ENCODE measurements around the gene CCDC196. TPM values are rescaled to one million over a fixed set of nuclear protein-coding genes. Genes with fewer than 3 reads are reported as not detected.

The CCDC196 gene
- total RNA-seq, 1 experiment from 2014 or later = not detected

DNA sequence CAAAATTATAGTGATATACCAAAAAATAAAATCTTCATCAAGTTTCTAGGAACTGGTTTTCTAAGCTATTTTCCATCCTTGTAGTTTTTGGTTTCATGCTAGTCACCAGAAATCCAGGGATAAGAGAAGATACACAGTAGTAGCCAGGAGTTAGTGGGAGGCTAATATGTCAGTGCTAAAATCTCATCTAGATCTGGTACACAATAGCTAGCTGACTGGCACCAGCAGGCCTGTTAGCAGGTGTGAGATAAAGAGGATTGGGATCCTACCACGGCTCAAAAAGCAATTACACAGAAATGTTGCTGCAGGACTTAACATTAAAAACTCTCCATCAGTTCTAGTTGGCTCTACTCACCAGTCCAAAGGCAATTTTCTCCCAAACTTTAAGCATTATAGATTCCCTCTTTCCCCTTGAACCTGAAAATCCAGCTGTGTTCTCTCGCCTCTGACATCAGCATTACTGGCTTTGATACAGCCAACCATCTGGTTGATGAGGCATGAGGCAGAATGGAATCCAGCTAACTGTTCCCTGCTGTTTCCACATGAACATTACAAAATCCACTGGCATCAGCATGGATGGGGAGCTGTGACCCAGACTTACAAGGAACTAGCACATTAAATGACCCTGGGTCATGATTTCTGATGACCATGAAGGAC lies 41.8 kb upstream of the CCDC196 start (continued):
- TF ChIP-seq CTCF (IDR thresholded peaks at IDR 0.05 in 2 of 3, conservative IDR thresholded peaks at IDR 0.05 in 1 of 3; ENCODE audit: borderline replicate concordance in 1 of 3, insufficient read depth in 1 of 3, low read depth in 2 of 3, low read length in 2 of 3) (no peak), EGR1 (IDR thresholded peaks at IDR 0.05; ENCODE audit: low read depth) (no peak), POLR2AphosphoS5 (IDR thresholded peaks at IDR 0.05; ENCODE audit: low read depth, low read length) (no peak), YY1 (IDR thresholded peaks at IDR 0.05; ENCODE audit: extremely low read depth, insufficient replicate concordance, low read depth, low read length) (no peak)
- TF ChIP-seq, protein P1, sequence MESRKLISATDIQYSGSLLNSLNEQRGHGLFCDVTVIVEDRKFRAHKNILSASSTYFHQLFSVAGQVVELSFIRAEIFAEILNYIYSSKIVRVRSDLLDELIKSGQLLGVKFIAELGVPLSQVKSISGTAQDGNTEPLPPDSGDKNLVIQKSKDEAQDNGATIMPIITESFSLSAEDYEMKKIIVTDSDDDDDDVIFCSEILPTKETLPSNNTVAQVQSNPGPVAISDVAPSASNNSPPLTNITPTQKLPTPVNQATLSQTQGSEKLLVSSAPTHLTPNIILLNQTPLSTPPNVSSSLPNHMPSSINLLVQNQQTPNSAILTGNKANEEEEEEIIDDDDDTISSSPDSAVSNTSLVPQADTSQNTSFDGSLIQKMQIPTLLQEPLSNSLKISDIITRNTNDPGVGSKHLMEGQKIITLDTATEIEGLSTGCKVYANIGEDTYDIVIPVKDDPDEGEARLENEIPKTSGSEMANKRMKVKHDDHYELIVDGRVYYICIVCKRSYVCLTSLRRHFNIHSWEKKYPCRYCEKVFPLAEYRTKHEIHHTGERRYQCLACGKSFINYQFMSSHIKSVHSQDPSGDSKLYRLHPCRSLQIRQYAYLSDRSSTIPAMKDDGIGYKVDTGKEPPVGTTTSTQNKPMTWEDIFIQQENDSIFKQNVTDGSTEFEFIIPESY (IDR thresholded peaks at IDR 0.05; ENCODE audit: extremely low read depth, insufficient replicate concordance, low read length) = no peak

- RAD21 ChIA-PET (ENCODE audit: low non-redundant PET in 1 of 2, low total read pairs in 2 of 2, uncharacterized antibody in 2 of 2, unreplicated experiment in 2 of 2) = no interaction called here
- no peaks in the 10 kb centered on the region for H4K20me1 ChIP-seq (ENCODE audit: insufficient read depth)
- POLR2A ChIA-PET = no interaction called here
- H3K9ac ChIP-seq (ENCODE audit: low read length) = no peak overlapping the region
- no peak overlapping the region for H2AFZ ChIP-seq (ENCODE audit: low read depth, low read length, poor library complexity, severe bottlenecking)
- no peaks in the 10 kb centered on the region for H3K79me2 ChIP-seq (ENCODE audit: insufficient read depth, low read length)
- CTCF ChIA-PET = no interaction called here
- H3K4me1 ChIP-seq (ENCODE audit: control insufficient read depth in 1 of 2, insufficient read depth in 2 of 2, low read length in 2 of 2) = no peaks in the 10 kb centered on the region
- BruUV-seq (replicated peaks) = no TSS peak
- intact Hi-C loops (cut with micrococcal nuclease) = no loop called here
- no peaks in the 10 kb centered on the region; the same call in 1 of the 2 replicates for H3K9me2 ChIP-seq (ENCODE audit: insufficient read depth)
- no peak overlapping the region for H3K4me3 ChIP-seq (replicated peaks in 1 of 2; ENCODE audit: low read depth in 1 of 2, low read length in 2 of 2)
- no peaks in the 10 kb centered on the region for H3K27me3 ChIP-seq (ENCODE audit: insufficient read depth, low read length)
- no peak overlapping the region for H3K4me2 ChIP-seq (ENCODE audit: low read length)
- H3K36me3 ChIP-seq (ENCODE audit: control insufficient read depth in 1 of 2, insufficient read depth in 2 of 2, low read length in 2 of 2) = no peaks in the 10 kb centered on the region
- no peak overlapping the region for H3K27ac ChIP-seq (ENCODE audit: low read depth, low read length)
- ATAC-seq (no peak), DNase-seq (ENCODE audit: low read depth, low spot score) (no peak)
- H3K9me3 ChIP-seq (ENCODE audit: control insufficient read depth in 1 of 2, insufficient read depth in 1 of 2, low read depth in 1 of 2, low read length in 2 of 2) = no peaks in the 10 kb centered on the region; a peak in 2 of 4 replicates
- TF ChIP-seq JUND (IDR thresholded peaks at IDR 0.05) = no peak
- TF ChIP-seq TCF7L2 (IDR thresholded peaks at IDR 0.05; ENCODE audit: borderline replicate concordance, extremely low read depth, insufficient read depth, insufficient read length) = no peak
- TF ChIP-seq CEBPB (IDR thresholded peaks at IDR 0.05; ENCODE audit: low read depth) = no peak
- TF ChIP-seq FOSL1 (IDR thresholded peaks at IDR 0.05; ENCODE audit: low read depth) = no peak
- no peak for TF ChIP-seq EZH2phosphoT487 (IDR thresholded peaks at IDR 0.05; ENCODE audit: borderline replicate concordance)
- no peak for TF ChIP-seq SIN3A (IDR thresholded peaks at IDR 0.05; ENCODE audit: low read depth)
- TF ChIP-seq EGR1 (IDR thresholded peaks at IDR 0.05; ENCODE audit: low read depth) = no peak
Observed at GRCh38 chr14:66445936-66446335, 40.2 kb upstream of the CCDC196 start.

Measured in HCT116 (cell line).